ENCODE measurements around the gene OVOL3.

Gene OVOL3

GRCh38 chr19:36100476-36100875, 10.5 kb upstream of the OVOL3 start:
- no peak for DNase-seq (ENCODE audit: low spot score)
- no peak for FAIRE-seq

GRCh38 chr19:36101550-36102327, 9.2 kb upstream of the OVOL3 start:
- FAIRE-seq, result no peak
- no peak for DNase-seq (ENCODE audit: low spot score)

GRCh38 chr19:36103040-36103626, 7.8 kb upstream of the OVOL3 start:
- no peak for DNase-seq (ENCODE audit: low spot score)
- no peak for FAIRE-seq

- FAIRE-seq (no peak), DNase-seq (ENCODE audit: low spot score) (no peak)
Measured at GRCh38 chr19:36103842-36104552, 6.9 kb upstream of the OVOL3 start.

- DNase-seq (ENCODE audit: low spot score), result no peak
- FAIRE-seq, result no peak
Measured at GRCh38 chr19:36106441-36106840, 4.5 kb upstream of the OVOL3 start.

GRCh38 chr19:36106991-36107390, 4.0 kb upstream of the OVOL3 start:
- DNase-seq (ENCODE audit: low spot score) (no peak), FAIRE-seq (no peak)

- DNase-seq (ENCODE audit: low spot score) (no peak), FAIRE-seq (no peak)
Measured at GRCh38 chr19:36108684-36109083, 2.3 kb upstream of the OVOL3 start.

GRCh38 chr19:36111200-36111539, 227 bp downstream of the OVOL3 start:
- DNase-seq (ENCODE audit: low spot score) (no peak), FAIRE-seq (no peak)

- no peak for FAIRE-seq
- DNase-seq (ENCODE audit: low spot score), result no peak
Measured at GRCh38 chr19:36112678-36113077, 1.7 kb downstream of the OVOL3 start.

GRCh38 chr19:36113425-36113824, 2.5 kb downstream of the OVOL3 start:
- no peak for DNase-seq (ENCODE audit: low spot score)
- FAIRE-seq, result no peak

- no peak for FAIRE-seq
- DNase-seq (ENCODE audit: low spot score), result no peak
Measured at GRCh38 chr19:36113894-36114720, 3.2 kb downstream of the OVOL3 start.

- DNase-seq (ENCODE audit: low spot score) (peak; percentile 99), FAIRE-seq (peak; percentile 91)
Measured at GRCh38 chr19:36114721-36115452, 3.9 kb downstream of the OVOL3 start, which contains the start of gene POLR2I. POLR2I (minus strand) TSS chr19:36114875; CDS start chr19:36114856, 19 bp downstream.

- DNase-seq (ENCODE audit: low spot score), result peak; percentile 75
- FAIRE-seq, result no peak
Measured at GRCh38 chr19:36115453-36116343, 4.8 kb downstream of the OVOL3 start, which contains the start of gene TBCB. TBCB (plus strand) TSS chr19:36115468; CDS start chr19:36115561, 93 bp downstream.

GRCh38 chr19:36116344-36116637, 5.3 kb downstream of the OVOL3 start:
- DNase-seq (ENCODE audit: low spot score), result no peak
- no peak for FAIRE-seq

GRCh38 chr19:36120092-36120983, 9.4 kb downstream of the OVOL3 start:
- DNase-seq (ENCODE audit: low spot score) (no peak), FAIRE-seq (no peak)

- FAIRE-seq (no peak), DNase-seq (ENCODE audit: low spot score) (no peak)
Measured at GRCh38 chr19:36120984-36121358, 10.0 kb downstream of the OVOL3 start.

- DNase-seq (ENCODE audit: low spot score) (no peak), FAIRE-seq (no peak)
Measured at GRCh38 chr19:36121486-36122124, 10.7 kb downstream of the OVOL3 start.

- FAIRE-seq (no peak), DNase-seq (ENCODE audit: low spot score) (no peak)
Measured at GRCh38 chr19:36125557-36125956, 14.6 kb downstream of the OVOL3 start.

GRCh38 chr19:36128392-36128736, 17.4 kb downstream of the OVOL3 start:
- FAIRE-seq, result no peak

More at GRCh38 chr19:36128392-36128736, 17.4 kb downstream of the OVOL3 start:
- no peak for DNase-seq (ENCODE audit: low spot score)
